GM19455 (cell line): ENCODE results near the gene JSRP1.

Experiments
- ATAC-seq: cut with Tn5 transposase; IDR thresholded peaks from one replicate; pipeline ENCODE4 v1.9.1; 2021; ENCODE audit not compliant: unreplicated experiment

The JSRP1 gene

DNA sequence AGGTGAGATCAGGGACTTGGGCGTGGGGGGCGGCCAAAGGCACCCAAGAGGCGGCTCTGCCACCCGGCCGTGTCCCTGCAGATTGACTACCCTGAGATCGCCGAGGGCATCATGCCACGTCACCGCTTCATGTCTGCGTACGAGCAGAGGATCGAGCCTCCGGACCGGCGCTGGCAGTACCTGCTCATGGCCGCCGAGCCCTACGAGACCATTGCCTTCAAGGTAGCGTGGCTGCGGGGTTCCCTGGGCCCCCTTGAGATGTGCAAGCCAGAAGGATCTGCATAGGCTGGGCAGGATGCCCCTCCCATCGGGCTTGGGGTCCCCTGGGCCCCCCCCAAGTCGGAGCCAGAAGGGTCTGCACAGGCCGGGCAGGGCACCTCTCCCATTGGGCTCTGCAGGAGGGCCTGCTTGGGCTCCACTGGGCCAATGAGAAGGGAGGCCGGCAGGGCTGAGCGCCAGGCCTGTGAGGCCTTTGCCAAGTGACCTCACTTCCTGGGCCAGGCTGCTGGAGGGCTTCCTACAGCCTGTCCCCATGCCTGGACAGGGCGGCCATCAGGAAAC is 9.3 kb downstream of the JSRP1 start:
- ATAC-seq: no peak

DNA sequence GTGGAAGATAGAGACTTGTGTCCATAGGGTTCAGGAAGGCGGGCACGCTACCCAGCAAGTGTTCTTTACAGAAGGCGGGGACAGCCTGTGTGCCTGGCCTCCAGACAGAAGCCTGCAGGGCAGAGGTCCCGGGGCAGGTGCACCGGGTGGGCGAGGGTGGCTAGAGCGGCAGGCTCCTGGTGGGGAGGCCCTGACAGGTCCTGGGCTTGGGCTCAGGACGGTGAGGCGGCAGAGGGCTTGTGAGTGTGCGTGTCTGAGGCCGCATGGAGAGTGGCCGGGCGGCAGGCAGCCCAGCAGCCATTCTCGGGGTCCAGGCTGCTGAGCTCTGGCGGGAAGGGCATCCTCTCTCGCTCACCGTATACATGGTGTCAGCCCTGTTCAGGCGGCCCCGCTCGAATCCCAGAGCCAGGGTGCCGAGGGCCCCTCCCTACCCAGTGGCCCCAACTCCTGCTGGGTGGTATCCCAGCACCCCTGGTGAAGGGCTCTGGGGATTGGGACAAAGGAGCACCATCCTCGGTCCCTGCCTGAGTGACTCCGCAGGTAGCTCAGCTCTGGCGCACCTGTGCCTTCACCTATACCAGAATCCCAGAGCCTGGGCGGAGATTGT is 10.1 kb downstream of the JSRP1 start:
- no peak for ATAC-seq

- ATAC-seq: no peak
Measured at GRCh38 chr19:2245273-2245672, 10.9 kb downstream of the JSRP1 start.

DNA sequence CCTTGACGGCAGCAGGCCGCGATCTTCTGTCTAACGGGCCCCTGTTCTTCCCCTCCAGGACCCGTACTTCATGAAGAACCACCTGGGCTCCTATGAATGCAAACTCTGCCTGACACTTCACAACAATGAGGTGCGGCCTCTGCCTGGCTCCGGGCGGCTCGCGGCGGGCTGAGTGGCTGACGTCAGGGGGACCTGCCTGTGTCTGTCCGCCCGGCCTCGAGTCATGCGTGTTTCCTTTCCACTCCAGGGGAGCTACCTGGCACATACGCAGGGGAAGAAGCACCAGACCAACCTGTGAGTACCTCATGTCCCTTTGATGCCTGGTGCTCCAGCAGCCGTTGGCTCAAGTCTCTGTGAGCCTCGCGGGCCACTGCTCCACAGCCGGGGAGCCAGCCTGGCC is 11.7 kb downstream of the JSRP1 start:
- no peak for ATAC-seq

DNA sequence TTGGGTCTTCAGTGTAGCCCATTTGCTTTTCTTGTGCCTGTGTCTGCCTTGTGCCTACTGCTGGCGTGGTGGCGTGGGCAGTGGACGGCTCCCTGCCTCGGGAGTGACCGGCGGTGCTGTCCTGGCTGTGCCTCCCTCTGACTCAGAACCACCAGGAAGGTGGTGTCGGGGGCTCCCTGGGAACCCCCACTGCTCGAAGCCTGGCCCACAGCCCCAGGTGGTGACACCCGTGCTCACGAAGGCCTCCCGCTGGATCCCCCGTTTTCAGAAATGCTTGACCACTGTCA is 12.1 kb downstream of the JSRP1 start:
- ATAC-seq: no peak

- no peak for ATAC-seq
Measured at GRCh38 chr19:2243274-2244124, 12.7 kb downstream of the JSRP1 start.

DNA sequence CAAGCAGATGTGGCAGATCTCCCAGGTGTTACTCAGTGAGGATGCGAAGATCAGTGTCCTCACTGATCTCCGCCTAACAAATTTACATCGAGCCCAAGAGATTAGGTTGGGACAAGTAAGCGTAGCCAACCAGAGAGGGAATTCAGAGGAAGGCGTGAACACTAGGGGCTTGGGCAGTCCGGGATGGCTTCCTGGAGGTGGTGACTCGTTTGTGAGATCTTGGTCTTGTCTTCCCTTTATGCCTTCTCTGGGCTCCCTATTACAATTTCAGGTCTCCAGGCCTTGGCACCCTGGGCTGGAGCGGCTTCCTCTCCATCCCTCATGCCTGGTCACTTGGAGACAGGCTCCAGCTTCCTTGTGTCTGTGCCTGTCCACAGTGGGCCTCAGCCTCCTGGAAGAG is 13.4 kb downstream of the JSRP1 start:
- no peak for ATAC-seq

DNA sequence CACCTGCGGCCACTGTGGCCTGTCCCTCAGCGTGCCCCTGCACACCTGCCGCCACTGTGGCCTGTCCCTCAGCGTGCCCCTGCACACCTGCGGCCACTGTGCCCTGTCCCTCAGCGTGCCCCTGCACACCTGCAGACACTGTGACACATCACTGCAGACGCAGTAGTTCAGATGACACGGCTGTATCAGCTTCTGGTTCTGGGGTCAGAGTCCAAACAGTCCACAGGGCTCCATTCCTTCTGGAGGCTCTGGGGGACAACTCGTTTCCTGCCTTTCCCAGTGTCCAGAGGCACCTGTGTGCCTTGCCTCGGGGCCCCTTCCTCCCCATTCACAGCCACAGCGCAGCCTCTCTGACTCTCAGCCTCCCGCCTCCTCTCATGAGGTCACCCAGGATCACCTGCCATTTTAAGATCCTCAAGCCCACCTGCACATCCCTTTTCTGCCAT is 14.1 kb downstream of the JSRP1 start:
- ATAC-seq: no peak

DNA sequence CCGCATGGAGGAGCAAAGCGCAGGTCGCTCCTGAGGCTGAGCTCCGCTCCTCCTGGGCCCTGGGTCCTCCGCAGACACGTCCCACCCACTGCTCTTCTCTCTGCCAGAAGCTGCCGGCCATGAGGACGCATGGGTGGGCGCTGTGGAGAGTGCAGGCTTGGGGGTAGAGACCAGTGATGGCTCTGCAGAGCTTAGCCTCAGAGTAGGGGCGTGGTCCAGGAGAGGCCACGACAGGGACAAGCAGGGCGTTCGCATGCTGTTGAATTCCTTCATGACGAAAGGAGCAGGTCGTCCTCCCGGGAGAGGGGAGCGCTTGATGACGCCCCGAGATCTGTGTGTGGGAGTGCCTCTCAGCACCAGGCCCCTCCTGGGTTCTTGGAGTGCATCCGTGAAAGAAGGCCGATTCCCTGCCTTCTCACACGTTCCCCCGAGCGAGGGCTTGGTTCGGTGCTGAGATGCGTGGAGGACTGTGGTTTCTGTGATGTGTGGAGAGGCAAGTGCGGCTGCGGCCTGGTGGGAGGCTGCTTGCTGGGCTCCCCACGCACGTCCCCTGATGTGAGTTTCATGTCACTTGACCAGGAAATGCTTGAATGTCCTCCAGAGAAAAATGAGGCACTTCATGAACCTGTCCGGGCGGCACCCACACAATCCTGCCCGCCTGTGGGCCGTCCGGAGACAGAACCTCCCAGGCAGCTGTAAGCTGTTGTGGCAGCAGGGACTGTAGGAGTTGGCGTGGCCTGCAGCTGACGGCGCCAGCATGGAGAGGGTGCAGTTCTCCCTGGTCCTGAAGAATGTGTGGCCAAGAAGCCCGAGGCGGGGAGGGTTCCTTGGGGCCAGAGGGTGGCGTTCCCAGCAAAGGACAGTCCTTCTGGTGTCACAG is 15.1 kb downstream of the JSRP1 start:
- ATAC-seq: no peak

GRCh38 chr19:2239771-2240770 is 16.1 kb downstream of the JSRP1 start:
- ATAC-seq: no peak

GRCh38 chr19:2239173-2239572 is 17.0 kb downstream of the JSRP1 start:
- no peak for ATAC-seq

GRCh38 chr19:2237869-2238153 is 18.4 kb downstream of the JSRP1 start:
- no peak for ATAC-seq

GRCh38 chr19:2237051-2237868 is 19.0 kb downstream of the JSRP1 start:
- ATAC-seq: no peak

- peak; percentile 68 for ATAC-seq
Measured at GRCh38 chr19:2236314-2237050, 19.7 kb downstream of the JSRP1 start, which contains the start of the genes PLEKHJ1 and SF3A2. PLEKHJ1 (minus strand) TSS chr19:2236329; CDS start chr19:2236248, 81 bp downstream. SF3A2 (plus strand) TSS chr19:2236824; CDS start chr19:2243419, 6,595 bp downstream.

GRCh38 chr19:2236064-2236313 is 20.2 kb downstream of the JSRP1 start:
- ATAC-seq: no peak

DNA sequence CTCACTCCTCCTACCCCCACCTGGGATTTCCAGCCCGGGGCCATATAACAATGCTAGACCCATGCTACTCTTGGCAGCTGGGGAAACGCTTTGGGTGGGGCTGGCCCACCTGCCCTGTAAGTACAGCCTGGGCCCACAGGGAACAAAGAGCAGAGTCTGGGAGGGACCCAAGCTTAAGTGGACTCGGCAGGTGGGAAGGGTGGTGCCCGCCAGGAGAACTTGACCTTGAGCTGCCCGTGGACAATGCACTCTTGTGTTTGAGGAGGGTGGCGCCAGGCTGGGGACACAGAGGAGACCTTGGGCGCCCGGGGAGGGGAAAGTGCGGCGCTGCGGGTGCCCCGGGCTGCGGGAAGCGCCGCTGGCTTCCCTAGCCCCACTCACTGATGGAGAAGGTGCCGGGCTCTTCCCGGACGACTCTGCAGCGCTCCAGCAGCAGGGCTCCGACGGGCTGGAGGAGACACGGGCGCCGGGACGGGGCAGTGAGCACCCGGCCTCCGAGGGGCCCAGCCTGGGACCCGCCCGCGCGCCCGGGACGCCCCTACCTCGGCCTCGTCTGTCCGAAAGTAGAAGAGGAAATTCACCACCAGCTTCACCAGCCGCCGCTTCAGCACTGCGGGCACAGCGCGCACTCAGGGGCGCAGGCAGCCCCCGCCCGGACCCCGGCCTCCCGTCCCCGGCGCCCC is 20.7 kb downstream of the JSRP1 start:
- ATAC-seq: peak; percentile 16

DNA sequence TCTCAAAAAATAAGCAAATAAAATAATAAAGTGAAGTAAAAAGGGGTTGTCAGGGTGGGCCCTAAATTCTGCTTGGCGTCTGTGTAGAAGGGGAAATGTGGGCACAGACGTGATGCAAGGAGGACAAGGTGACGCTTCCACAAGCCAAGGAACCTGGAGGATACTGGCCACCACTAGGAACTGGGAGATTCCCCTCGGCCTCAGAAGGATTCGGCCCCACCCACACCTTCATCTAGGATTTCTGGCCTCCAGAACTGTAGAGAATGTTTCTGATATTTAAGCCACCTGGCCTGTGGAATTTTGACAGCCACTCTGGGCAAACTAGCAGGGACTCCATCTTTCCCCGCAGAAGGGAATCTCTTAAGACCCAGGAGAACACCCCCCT is 21.2 kb downstream of the JSRP1 start:
- no peak for ATAC-seq

DNA sequence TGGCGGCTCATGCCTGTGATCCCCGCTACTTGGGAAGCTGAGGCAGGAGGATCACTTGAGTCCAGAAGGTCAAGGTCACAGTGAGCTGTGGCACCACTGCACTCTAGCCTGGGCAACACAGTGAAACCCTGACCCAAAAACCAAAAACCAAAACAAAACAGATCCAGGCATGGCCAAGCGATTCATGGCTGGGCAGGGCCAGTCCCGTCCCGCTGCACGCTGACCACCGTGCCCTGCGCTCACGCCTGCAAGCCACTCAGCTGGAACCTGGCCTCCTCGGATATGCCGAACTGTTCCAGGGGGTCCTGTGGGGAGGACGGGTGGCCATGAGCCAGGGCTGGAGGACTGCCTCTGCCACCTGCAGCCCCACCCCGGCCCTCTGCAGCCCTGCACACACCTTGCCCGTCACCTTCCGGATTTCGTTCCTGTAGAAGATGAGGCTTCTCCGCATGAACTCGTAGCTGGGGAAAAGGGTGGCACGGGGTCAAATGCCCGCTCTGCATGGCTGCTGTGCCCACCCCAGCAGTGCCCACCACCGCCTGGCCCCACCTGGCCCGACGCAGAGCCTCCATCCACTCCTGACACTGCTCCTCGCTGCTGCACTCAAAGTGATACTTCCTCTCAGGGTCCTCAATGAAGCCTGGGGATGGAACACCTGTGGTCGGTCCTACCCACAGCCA is 22.5 kb downstream of the JSRP1 start:
- ATAC-seq: no peak
